Effector CD8-positive, alpha-beta T cell (primary cell): ENCODE results near the gene C12orf42.

Experiments used
- DNase-seq: peaks from one replicate; lab custom pipeline; 2025; lab: John Stamatoyannopoulos, UW

Gene C12orf42

DNA sequence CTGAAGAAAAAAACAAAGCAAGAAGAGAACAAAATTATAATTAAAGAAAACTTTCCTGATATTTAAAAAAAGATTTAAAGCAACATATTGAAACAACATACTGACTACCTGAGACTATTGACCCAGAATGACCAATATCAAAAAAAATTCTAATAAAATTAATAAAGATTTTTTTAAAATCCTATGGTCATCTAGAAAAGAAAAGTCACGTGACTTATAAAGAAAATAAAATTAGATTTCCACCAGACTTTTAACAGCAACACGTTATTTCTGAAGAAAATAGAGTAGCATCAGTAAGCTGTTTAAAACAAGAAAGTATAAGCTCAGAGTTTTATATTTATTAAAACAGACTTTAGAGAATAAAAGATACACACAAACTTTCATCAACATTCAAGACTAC is 238.0 kb downstream of the C12orf42 start:
- DNase-seq = no peak
